Mucosa of stomach (tissue), 1 donor: ENCODE results near the gene DMPK.

Experiments
- H3K27me3 ChIP-seq: one replicate; pipeline ENCODE4 v1.7.0; 2013; ENCODE audit warnings: mild to moderate bottlenecking, low read length; ENCODE audit not compliant: control insufficient read depth, insufficient read depth
- H3K36me3 ChIP-seq: one replicate; pipeline ENCODE4 v1.7.0; 2013; ENCODE audit warnings: low read length; ENCODE audit not compliant: control insufficient read depth, insufficient read depth
- H3K4me1 ChIP-seq: one replicate; pipeline ENCODE4 v1.7.0; 2013; ENCODE audit warnings: mild to moderate bottlenecking, low read length; ENCODE audit not compliant: control insufficient read depth, insufficient read depth
- H3K4me3 ChIP-seq: one replicate; pipeline ENCODE4 v1.7.0; 2013; ENCODE audit warnings: low read length
- H3K9ac ChIP-seq: one replicate; pipeline ENCODE4 v1.7.0; 2013; ENCODE audit warnings: mild to moderate bottlenecking, low read length, moderate library complexity
- H3K9me3 ChIP-seq: one replicate; pipeline ENCODE4 v1.7.0; 2013; ENCODE audit warnings: mild to moderate bottlenecking, low read length, moderate library complexity; ENCODE audit not compliant: control insufficient read depth
- donor health status: Pancreatic carcinoma.

Gene DMPK

GRCh38 chr19:45821570-45821969, 39.3 kb upstream of the DMPK start:
- H3K36me3 ChIP-seq = peaks cover 11% of the 10 kb centered on the region

DNA sequence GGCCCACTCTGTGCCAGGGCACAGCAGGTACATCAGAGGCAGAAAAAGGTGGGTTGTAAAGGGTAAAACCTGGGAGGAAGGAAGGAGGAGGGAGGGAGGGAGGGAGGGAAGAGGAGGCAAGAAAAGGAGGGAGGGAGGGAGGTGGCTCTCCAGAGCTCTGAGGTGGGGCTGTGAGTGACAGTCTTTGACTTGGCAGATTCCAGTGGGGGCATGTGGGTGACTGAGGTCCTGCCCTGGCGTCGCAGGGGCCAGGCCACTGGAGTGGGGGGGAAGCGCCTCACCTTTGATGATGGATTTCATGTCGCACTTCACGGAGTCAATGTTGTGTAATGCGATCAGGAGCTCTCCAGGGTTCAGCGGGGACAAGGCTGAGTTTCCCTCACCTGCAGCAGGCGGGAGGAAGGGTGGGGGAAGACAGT, 38.8 kb upstream of the DMPK start:
- peaks cover 11% of the 10 kb centered on the region for H3K4me1 ChIP-seq
- peaks cover 11% of the 10 kb centered on the region for H3K36me3 ChIP-seq

More at GRCh38 chr19:45821570-45821969, 39.3 kb upstream of the DMPK start:
- Histone ChIP-seq H3K4me1 (peaks cover 11% of the 10 kb centered on the region), H3K9me3 (no peaks in the 10 kb centered on the region), H3K27me3 (no peaks in the 10 kb centered on the region), H3K9ac (no peak overlapping the region), H3K4me3 (no peak overlapping the region)

DNA sequence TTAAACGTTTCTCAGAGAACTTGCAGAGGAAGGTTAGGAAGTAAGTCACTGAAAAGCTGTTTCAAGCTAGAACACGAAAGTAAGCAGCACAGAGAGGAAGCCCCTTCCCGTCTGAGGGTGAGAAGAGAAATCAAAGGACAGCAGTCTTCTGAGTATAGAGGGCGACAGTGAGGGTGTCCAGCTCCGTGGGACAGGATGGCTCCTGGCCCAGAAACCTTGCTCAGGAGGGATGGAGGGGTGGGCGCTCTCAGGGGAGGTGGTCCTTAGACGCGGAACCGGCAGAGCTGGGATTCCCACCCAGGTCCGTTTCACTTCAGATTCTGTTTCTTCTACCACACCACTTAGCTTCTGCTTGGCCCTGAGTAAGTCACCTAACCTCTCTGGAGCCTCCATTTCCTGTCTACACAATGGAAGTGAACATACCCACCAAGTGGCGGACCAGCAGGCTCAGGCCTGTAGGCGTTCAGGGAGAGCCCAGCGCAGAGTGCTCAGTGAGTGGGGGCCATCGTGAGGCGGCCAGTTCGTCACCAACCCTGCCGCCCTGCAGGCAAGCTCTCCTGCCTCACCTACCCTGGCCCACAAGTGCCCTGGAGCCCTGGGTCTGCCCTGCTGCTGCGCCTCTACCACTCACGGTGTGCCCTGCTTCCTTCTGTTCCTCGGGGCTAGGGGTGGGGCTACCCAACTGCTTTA, 38.3 kb upstream of the DMPK start:
- H3K36me3 ChIP-seq = peaks cover 11% of the 10 kb centered on the region
- no peaks in the 10 kb centered on the region for H3K27me3 ChIP-seq
- no peak overlapping the region for H3K4me3 ChIP-seq
- no peaks in the 10 kb centered on the region for H3K9me3 ChIP-seq
- peaks cover 11% of the 10 kb centered on the region for H3K4me1 ChIP-seq
- no peak overlapping the region for H3K9ac ChIP-seq

More for the DNA sequence above, 38.8 kb upstream of the DMPK start:
- H3K27me3 ChIP-seq = no peaks in the 10 kb centered on the region
- H3K9me3 ChIP-seq = no peaks in the 10 kb centered on the region
- H3K9ac ChIP-seq = no peak overlapping the region
- no peak overlapping the region for H3K4me3 ChIP-seq

DNA sequence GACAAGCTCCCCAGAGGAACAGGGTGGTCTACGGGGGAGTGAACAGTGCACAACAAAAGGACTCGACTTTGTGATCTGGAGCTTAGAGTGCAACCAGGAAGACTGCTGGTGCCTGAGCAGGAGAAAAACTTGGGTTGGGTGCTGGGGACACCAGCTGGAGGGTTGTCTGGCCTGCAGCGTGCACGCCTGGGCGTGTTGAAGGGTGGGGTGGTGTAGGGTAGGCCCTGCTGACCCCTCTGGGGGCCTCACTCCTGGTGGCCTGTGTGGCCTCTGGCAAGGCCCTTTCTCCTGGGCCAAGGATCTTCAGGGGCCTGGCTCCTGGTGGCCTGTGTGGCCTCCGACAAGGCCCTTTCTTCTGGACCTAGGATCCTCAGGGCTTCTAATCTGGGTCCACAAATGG, 37.5 kb upstream of the DMPK start:
- H3K9ac ChIP-seq = no peak overlapping the region
- peaks cover 11% of the 10 kb centered on the region for H3K36me3 ChIP-seq
- no peaks in the 10 kb centered on the region for H3K27me3 ChIP-seq
- peaks cover 8% of the 10 kb centered on the region for H3K4me1 ChIP-seq
- no peak overlapping the region for H3K4me3 ChIP-seq
- H3K9me3 ChIP-seq = no peaks in the 10 kb centered on the region

- H3K4me3 ChIP-seq = no peak overlapping the region
- no peaks in the 10 kb centered on the region for H3K27me3 ChIP-seq
- no peaks in the 10 kb centered on the region for H3K4me1 ChIP-seq
- no peak overlapping the region for H3K9ac ChIP-seq
- peaks cover 5% of the 10 kb centered on the region for H3K36me3 ChIP-seq
- H3K9me3 ChIP-seq = no peaks in the 10 kb centered on the region
Measured at GRCh38 chr19:45817725-45818301, 35.5 kb upstream of the DMPK start.

DNA sequence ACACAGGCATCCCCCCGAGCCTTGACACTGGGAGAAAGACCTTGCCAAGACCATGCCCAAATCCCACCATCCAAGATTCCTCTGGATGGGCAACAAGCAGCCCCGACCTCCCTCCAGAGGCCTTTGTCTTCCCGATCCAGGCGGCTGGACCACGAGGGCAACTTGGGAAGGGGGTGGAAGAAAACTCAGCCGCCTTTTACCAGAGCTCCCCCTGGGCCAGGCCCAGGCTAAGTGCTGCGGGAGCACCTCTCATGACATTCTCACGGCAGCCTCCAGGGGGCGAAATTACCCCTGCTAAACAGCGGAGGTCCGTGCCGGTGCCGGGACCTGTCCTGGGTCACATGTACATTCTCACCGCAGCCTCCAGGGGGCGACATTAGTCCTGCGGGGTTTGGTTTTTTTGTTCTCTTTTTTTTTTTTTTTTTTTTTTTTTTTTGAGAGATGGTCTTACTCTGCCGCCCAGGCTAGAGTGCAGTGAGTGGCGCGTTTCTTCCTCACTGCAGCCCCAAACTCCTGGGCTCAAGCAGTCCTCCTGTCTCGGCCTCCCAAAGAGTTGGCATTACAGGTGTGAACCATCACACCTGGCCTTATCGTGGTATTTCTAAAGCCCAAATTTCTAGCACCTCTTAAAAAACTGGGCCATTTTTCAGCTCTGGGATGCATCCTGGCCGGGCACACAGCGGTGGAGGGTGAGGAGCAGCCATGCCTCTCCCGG, 34.9 kb upstream of the DMPK start:
- Histone ChIP-seq H3K36me3 (peaks cover 5% of the 10 kb centered on the region), H3K4me3 (no peak overlapping the region), H3K9me3 (no peaks in the 10 kb centered on the region), H3K27me3 (no peaks in the 10 kb centered on the region), H3K4me1 (no peaks in the 10 kb centered on the region), H3K9ac (no peak overlapping the region)

DNA sequence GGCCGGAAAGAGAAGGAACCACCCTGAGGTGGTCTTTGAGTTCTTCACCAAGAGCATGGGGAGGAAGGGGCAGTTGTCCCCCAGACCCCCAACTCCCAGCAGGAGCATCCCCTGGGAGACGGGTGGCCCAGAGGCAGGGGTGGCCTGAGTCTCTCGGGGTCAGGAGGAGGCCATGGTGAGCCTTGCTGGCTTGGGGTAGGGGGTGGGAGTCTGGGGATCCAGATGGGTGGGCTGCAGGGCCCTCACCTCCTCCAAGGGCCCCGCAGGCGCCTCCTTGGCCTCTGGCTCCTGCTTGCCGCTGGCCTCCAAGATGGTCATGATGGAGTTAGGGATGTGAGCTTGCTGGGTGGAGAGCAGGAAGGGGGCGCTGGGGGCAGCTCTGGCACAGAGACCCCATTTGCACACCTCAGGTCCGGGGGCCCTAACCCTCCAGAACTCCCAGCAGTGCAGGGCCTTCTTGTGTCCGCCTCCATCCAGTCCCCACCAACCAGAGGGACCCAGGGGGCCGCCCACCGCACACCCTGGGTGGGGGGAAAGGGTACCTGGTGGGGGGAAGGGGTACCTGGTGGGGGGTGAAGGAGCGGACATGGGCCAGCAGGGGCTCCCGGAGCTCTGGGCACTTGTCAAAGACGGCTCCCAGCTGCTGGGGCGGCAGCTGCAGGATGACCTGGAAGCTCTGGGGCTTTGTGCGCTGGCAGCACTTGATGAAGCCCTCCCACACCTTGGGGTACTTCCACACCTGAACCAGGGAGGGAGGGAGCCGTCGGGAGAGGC, 34.1 kb upstream of the DMPK start:
- no peak overlapping the region for H3K4me3 ChIP-seq
- H3K4me1 ChIP-seq = no peaks in the 10 kb centered on the region
- H3K9ac ChIP-seq = peak overlapping the region; percentile 8
- peaks cover 2% of the 10 kb centered on the region for H3K36me3 ChIP-seq
- H3K27me3 ChIP-seq = no peaks in the 10 kb centered on the region
- no peaks in the 10 kb centered on the region for H3K9me3 ChIP-seq

GRCh38 chr19:45815481-45816216, 33.4 kb upstream of the DMPK start:
- no peaks in the 10 kb centered on the region for H3K27me3 ChIP-seq
- H3K4me3 ChIP-seq = no peak overlapping the region
- H3K9ac ChIP-seq = peak overlapping the region; percentile 8
- H3K4me1 ChIP-seq = no peaks in the 10 kb centered on the region
- H3K36me3 ChIP-seq = no peaks in the 10 kb centered on the region
- no peaks in the 10 kb centered on the region for H3K9me3 ChIP-seq

DNA sequence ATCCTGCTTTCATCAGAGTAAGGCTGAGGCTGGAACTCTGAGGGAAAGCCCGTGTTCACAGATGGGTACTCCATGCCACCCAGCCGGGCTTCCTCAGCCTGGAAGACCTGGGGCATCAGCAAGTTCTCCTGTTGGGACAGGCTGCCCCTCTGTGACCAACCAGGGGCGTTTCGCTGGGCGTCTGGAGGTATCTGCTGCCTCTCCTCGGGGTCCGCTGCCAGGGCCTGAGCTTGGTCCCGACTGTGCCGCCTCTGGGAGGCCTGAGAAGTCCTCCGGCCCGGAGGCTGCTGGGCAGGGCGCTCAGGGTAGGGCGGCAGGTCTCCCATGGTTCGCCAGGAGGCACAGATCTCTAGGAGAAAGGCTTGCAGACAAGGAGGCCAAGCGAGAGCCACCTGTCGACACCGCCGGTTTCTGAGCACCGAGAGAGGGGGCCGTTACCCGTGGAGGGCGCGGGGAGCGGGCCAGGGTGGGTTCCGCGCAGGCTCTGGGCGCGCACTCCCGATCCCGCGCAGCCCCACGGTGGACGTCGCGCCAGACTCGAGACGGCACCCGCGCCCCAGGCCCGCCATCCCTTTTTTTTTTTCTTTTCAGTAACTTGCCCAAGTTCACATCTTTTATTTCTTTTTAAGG, 32.7 kb upstream of the DMPK start, which contains the start of gene RSPH6A:
TSS of gene RSPH6A (minus strand) at position 458 of the 630 bp plus-strand sequence. CDS start at position 326, 132 bp downstream.
- Histone ChIP-seq H3K27me3 (no peaks in the 10 kb centered on the region), H3K9me3 (no peaks in the 10 kb centered on the region), H3K4me1 (no peaks in the 10 kb centered on the region), H3K4me3 (no peak within 1 kb of the TSS), H3K36me3 (no peaks in the 10 kb centered on the region), H3K9ac (peak within 1 kb of the TSS; percentile 8)

GRCh38 chr19:45814166-45814780, 32.0 kb upstream of the DMPK start:
- no peaks in the 10 kb centered on the region for H3K36me3 ChIP-seq
- H3K9ac ChIP-seq = no peak overlapping the region

DNA sequence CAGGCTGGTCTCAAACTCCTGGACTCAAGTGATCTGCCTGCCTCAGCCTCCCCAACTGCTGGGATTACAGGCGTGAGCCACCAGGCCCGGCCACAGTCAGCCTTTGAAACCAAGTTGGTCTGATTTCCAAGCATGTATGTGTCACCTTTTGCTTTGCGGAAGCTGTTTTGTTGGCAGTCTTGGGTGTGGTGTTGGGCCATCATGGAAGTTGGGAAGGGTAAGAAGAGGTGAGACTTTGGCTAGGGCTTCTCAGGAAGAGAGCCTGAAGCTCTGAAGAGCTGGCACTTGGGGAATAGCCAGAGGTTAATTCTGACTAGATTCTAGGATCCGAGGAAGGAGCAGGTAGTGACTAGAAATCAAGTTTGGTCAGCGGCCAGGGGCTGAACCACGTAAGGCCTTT, 30.0 kb upstream of the DMPK start:
- Histone ChIP-seq H3K27me3 (no peaks in the 10 kb centered on the region), H3K9ac (no peak overlapping the region), H3K4me1 (no peaks in the 10 kb centered on the region), H3K4me3 (no peak overlapping the region), H3K9me3 (no peaks in the 10 kb centered on the region), H3K36me3 (no peaks in the 10 kb centered on the region)

More at GRCh38 chr19:45814166-45814780, 32.0 kb upstream of the DMPK start:
- H3K9me3 ChIP-seq = no peaks in the 10 kb centered on the region
- no peak overlapping the region for H3K4me3 ChIP-seq
- no peaks in the 10 kb centered on the region for H3K4me1 ChIP-seq
- H3K27me3 ChIP-seq = no peaks in the 10 kb centered on the region
